GM18907 (cell line): ENCODE data around the gene SPATS2L.

Source experiments
- ATAC-seq: cut with Tn5 transposase; IDR thresholded peaks from one replicate; pipeline ENCODE4 v1.9.1; 2021; ENCODE audit warnings: mild to moderate bottlenecking, moderate library complexity; ENCODE audit not compliant: unreplicated experiment

The SPATS2L gene

GRCh38 chr2:200490001-200490400, 183.5 kb downstream of the SPATS2L start:
- ATAC-seq, result no peak

- no peak for ATAC-seq
Observed at GRCh38 chr2:200492656-200493055, 186.2 kb downstream of the SPATS2L start.

- no peak for ATAC-seq
Observed at GRCh38 chr2:200494048-200494447, 187.6 kb downstream of the SPATS2L start.

- no peak for ATAC-seq
Observed at GRCh38 chr2:200496696-200497095, 190.2 kb downstream of the SPATS2L start.

- ATAC-seq, result no peak
Observed at GRCh38 chr2:200498402-200499162, 192.1 kb downstream of the SPATS2L start.

GRCh38 chr2:200502196-200502595, 195.7 kb downstream of the SPATS2L start:
- no peak for ATAC-seq

GRCh38 chr2:200506679-200507078, 200.2 kb downstream of the SPATS2L start:
- no peak for ATAC-seq

GRCh38 chr2:200507179-200507578, 200.7 kb downstream of the SPATS2L start:
- ATAC-seq, result no peak

- ATAC-seq, result no peak
Observed at GRCh38 chr2:200509235-200509611, 202.7 kb downstream of the SPATS2L start.

- ATAC-seq, result peak; percentile 98
Observed at GRCh38 chr2:200509612-200510433, 203.3 kb downstream of the SPATS2L start, which contains the start of gene KCTD18. TSS of gene KCTD18 (minus strand) at chr2:200510068. CDS start at chr2:200507016, 3,052 bp downstream.

GRCh38 chr2:200515155-200515554, 208.7 kb downstream of the SPATS2L start:
- ATAC-seq, result no peak

- ATAC-seq, result no peak
Observed at GRCh38 chr2:200523158-200523557, 216.7 kb downstream of the SPATS2L start.

GRCh38 chr2:200523604-200524003, 217.1 kb downstream of the SPATS2L start:
- no peak for ATAC-seq

- no peak for ATAC-seq
Observed at GRCh38 chr2:200525066-200525465, 218.6 kb downstream of the SPATS2L start.

GRCh38 chr2:200525551-200525881, 219.0 kb downstream of the SPATS2L start:
- no peak for ATAC-seq

GRCh38 chr2:200525882-200526651, 219.6 kb downstream of the SPATS2L start, which contains the start of gene SGO2:
TSS of gene SGO2 (plus strand) at chr2:200526207. CDS start at chr2:200532976, 6,769 bp downstream.
- ATAC-seq, result peak; percentile 99

GRCh38 chr2:200528228-200528627, 221.7 kb downstream of the SPATS2L start:
- ATAC-seq, result no peak
